Skeletal muscle satellite cell (primary cell): ENCODE results near the gene ITGB2.

ENCODE experiments used
- H3K27me3 ChIP-seq: 2 replicates; pipeline ENCODE4 v1.7.0; 2013; ENCODE audit warnings: low read length; ENCODE audit not compliant: control insufficient read depth, insufficient read depth
- H3K36me3 ChIP-seq: 2 replicates; pipeline ENCODE4 v1.7.0; 2013; ENCODE audit warnings: mild to moderate bottlenecking, control low read depth, low read length; ENCODE audit not compliant: insufficient read depth
- H3K4me1 ChIP-seq: 2 replicates; pipeline ENCODE4 v1.7.0; 2013; ENCODE audit warnings: low read length; ENCODE audit not compliant: control insufficient read depth, insufficient read depth
- H3K4me2 ChIP-seq: 2 replicates; pipeline ENCODE4 v1.7.0; 2013; ENCODE audit warnings: mild to moderate bottlenecking, low read length
- H3K4me3 ChIP-seq: 2 replicates; pipeline ENCODE4 v1.7.0; 2013; ENCODE audit warnings: low read length
- H3K9ac ChIP-seq: 2 replicates; pipeline ENCODE4 v1.7.0; 2013; ENCODE audit warnings: mild to moderate bottlenecking, low read depth, low read length, moderate library complexity
- H3K9me3 ChIP-seq: replicated peaks from 2 replicates; pipeline ENCODE4 v1.7.0; 2013; ENCODE audit warnings: mild to moderate bottlenecking, control low read depth, low read length

ITGB2 gene

GRCh38 chr21:44960141-44961092 lies 39.7 kb upstream of the ITGB2 start:
- peaks cover 64% of the 10 kb centered on the region for H3K4me1 ChIP-seq
- peaks cover 31% of the 10 kb centered on the region for H3K36me3 ChIP-seq
- no peak overlapping the region for H3K4me3 ChIP-seq

GRCh38 chr21:44959376-44960091 lies 38.8 kb upstream of the ITGB2 start:
- Histone ChIP-seq H3K9ac (peak overlapping the region; percentile 61), H3K4me2 (peak overlapping the region; percentile 53), H3K27me3 (no peaks in the 10 kb centered on the region), H3K4me1 (peaks cover 59% of the 10 kb centered on the region), H3K9me3 (no peaks in the 10 kb centered on the region), H3K4me3 (peak overlapping the region; percentile 38), H3K36me3 (peaks cover 32% of the 10 kb centered on the region)

More at GRCh38 chr21:44960141-44961092, 39.7 kb upstream of the ITGB2 start:
- Histone ChIP-seq H3K9me3 (no peaks in the 10 kb centered on the region), H3K4me2 (no peak overlapping the region), H3K27me3 (no peaks in the 10 kb centered on the region), H3K9ac (no peak overlapping the region)

GRCh38 chr21:44958471-44959191 lies 37.9 kb upstream of the ITGB2 start:
- Histone ChIP-seq H3K9ac (peak overlapping the region; percentile 61), H3K4me2 (peak overlapping the region; percentile 53), H3K9me3 (no peaks in the 10 kb centered on the region), H3K27me3 (no peaks in the 10 kb centered on the region), H3K4me1 (peaks cover 52% of the 10 kb centered on the region), H3K4me3 (peak overlapping the region; percentile 38), H3K36me3 (peaks cover 40% of the 10 kb centered on the region)

GRCh38 chr21:44957901-44958451 lies 37.3 kb upstream of the ITGB2 start:
- peak overlapping the region; percentile 53 for H3K4me2 ChIP-seq
- peaks cover 40% of the 10 kb centered on the region for H3K36me3 ChIP-seq
- peaks cover 46% of the 10 kb centered on the region for H3K4me1 ChIP-seq
- no peaks in the 10 kb centered on the region for H3K27me3 ChIP-seq
- H3K9me3 ChIP-seq = no peaks in the 10 kb centered on the region
- no peak overlapping the region for H3K4me3 ChIP-seq
- H3K9ac ChIP-seq = peak overlapping the region; percentile 61

GRCh38 chr21:44957047-44957831 lies 36.5 kb upstream of the ITGB2 start:
- H3K36me3 ChIP-seq = peaks cover 40% of the 10 kb centered on the region
- peaks cover 41% of the 10 kb centered on the region for H3K4me1 ChIP-seq
- no peak overlapping the region for H3K9ac ChIP-seq
- no peak overlapping the region for H3K4me2 ChIP-seq
- H3K4me3 ChIP-seq = no peak overlapping the region
- no peaks in the 10 kb centered on the region for H3K9me3 ChIP-seq
- H3K27me3 ChIP-seq = no peaks in the 10 kb centered on the region

- peaks cover 42% of the 10 kb centered on the region for H3K36me3 ChIP-seq
- peaks cover 34% of the 10 kb centered on the region for H3K4me1 ChIP-seq
- no peak overlapping the region for H3K4me3 ChIP-seq
- no peaks in the 10 kb centered on the region for H3K27me3 ChIP-seq
- no peaks in the 10 kb centered on the region for H3K9me3 ChIP-seq
- H3K9ac ChIP-seq = no peak overlapping the region
- no peak overlapping the region for H3K4me2 ChIP-seq
Observed at GRCh38 chr21:44956356-44957046, 35.8 kb upstream of the ITGB2 start.

GRCh38 chr21:44955798-44956175 lies 35.1 kb upstream of the ITGB2 start:
- H3K4me2 ChIP-seq = no peak overlapping the region
- H3K4me1 ChIP-seq = peaks cover 26% of the 10 kb centered on the region
- peaks cover 43% of the 10 kb centered on the region for H3K36me3 ChIP-seq
- H3K4me3 ChIP-seq = no peak overlapping the region
- no peak overlapping the region for H3K9ac ChIP-seq
- H3K9me3 ChIP-seq = no peaks in the 10 kb centered on the region
- no peaks in the 10 kb centered on the region for H3K27me3 ChIP-seq

GRCh38 chr21:44955141-44955797 lies 34.6 kb upstream of the ITGB2 start:
- H3K27me3 ChIP-seq = no peaks in the 10 kb centered on the region
- H3K4me2 ChIP-seq = no peak overlapping the region
- H3K36me3 ChIP-seq = peaks cover 45% of the 10 kb centered on the region
- H3K9ac ChIP-seq = no peak overlapping the region
- H3K4me3 ChIP-seq = no peak overlapping the region
- no peaks in the 10 kb centered on the region for H3K9me3 ChIP-seq
- peaks cover 26% of the 10 kb centered on the region for H3K4me1 ChIP-seq

- Histone ChIP-seq H3K9ac (no peak overlapping the region), H3K9me3 (no peaks in the 10 kb centered on the region), H3K4me1 (peaks cover 31% of the 10 kb centered on the region), H3K27me3 (no peaks in the 10 kb centered on the region), H3K36me3 (peaks cover 48% of the 10 kb centered on the region), H3K4me3 (no peak overlapping the region), H3K4me2 (no peak overlapping the region)
Observed at GRCh38 chr21:44954281-44954771, 33.6 kb upstream of the ITGB2 start.

- Histone ChIP-seq H3K4me1 (peaks cover 30% of the 10 kb centered on the region), H3K27me3 (no peaks in the 10 kb centered on the region), H3K4me2 (no peak overlapping the region), H3K9me3 (no peaks in the 10 kb centered on the region), H3K9ac (no peak overlapping the region), H3K4me3 (no peak overlapping the region), H3K36me3 (peaks cover 49% of the 10 kb centered on the region)
Observed at GRCh38 chr21:44953628-44954021, 32.9 kb upstream of the ITGB2 start.
